HG03442 (cell line): ENCODE data around the gene VILL.

Source experiments
- ATAC-seq: cut with Tn5 transposase; IDR thresholded peaks from one replicate; pipeline ENCODE4 v1.9.1; 2021; ENCODE audit warnings: mild to moderate bottlenecking, moderate library complexity; ENCODE audit not compliant: unreplicated experiment

VILL gene

DNA sequence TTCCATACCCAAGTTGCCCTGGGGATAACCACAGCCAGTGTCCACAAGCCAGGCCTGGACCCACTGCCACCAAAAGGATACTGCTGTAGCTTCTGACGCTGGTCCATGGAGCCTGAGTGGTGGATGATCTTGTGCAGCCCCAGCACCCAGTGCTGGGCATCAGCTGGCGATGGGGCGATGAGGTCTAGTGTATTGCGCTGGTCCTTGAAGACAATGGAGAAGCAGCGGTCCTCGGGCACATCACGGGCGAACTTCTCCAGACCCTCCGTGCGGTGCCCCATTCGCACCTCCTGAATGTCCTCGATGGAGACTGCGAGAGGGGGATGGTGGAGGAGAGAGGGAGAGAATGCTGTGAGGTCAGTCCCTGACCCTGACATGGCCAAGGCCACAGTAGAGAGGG is 25.8 kb downstream of the VILL start:
- ATAC-seq: no peak

GRCh38 chr3:38016847-38017444 is 26.4 kb downstream of the VILL start:
- ATAC-seq: no peak

DNA sequence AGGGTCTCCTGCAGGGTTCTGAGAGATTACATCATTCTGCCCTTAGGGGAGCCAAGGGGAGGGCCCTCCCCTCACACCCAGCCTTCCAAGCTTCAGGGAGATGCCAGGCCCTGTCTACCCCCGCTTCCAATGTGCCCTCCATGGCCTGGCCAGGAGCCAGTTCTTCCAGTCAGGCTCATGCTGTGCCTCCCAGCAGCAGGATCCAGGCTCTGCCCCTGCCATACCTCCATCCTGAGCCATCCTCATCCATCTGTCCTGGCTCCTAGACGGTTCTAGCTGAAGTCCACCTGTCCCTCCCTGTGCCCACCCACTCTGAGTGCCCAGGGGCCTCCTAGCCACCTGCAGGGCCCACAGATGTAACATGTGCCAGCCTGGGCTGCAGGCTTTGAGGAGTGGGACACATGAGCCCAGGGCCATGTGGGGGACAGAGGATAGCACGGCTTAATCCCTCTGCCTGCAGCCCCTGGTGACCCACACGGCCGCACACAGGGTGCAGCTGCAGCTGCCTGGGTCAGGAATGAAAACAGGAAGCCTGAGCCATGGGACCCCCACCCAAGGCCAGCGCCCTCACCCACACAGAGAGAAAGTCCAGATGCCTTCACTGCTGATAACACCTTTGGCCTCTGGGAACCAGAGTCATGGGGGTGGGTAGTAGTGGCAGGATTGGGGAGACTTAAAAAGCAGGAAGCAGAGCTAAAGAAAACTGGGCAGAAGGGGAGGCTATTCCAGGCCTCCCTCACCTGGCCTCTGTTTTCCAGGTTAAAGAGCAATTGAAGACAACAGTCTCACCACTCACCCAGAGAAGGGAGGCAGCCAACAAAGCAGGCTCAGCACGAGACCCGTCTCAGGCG is 27.1 kb downstream of the VILL start:
- no peak for ATAC-seq

- no peak for ATAC-seq
These were observed 28.0 kb downstream of the VILL start for GRCh38 chr3:38018296-38019266.

- ATAC-seq: no peak
These were observed 29.2 kb downstream of the VILL start for GRCh38 chr3:38019658-38020341.

GRCh38 chr3:38020342-38020726 is 29.7 kb downstream of the VILL start:
- ATAC-seq: no peak

- no peak for ATAC-seq
These were observed 30.6 kb downstream of the VILL start for GRCh38 chr3:38021196-38021595.

GRCh38 chr3:38022301-38022700 is 31.7 kb downstream of the VILL start:
- ATAC-seq: no peak

GRCh38 chr3:38022896-38023709 is 32.5 kb downstream of the VILL start:
- no peak for ATAC-seq

GRCh38 chr3:38026856-38027255 is 36.3 kb downstream of the VILL start:
- ATAC-seq: no peak

DNA sequence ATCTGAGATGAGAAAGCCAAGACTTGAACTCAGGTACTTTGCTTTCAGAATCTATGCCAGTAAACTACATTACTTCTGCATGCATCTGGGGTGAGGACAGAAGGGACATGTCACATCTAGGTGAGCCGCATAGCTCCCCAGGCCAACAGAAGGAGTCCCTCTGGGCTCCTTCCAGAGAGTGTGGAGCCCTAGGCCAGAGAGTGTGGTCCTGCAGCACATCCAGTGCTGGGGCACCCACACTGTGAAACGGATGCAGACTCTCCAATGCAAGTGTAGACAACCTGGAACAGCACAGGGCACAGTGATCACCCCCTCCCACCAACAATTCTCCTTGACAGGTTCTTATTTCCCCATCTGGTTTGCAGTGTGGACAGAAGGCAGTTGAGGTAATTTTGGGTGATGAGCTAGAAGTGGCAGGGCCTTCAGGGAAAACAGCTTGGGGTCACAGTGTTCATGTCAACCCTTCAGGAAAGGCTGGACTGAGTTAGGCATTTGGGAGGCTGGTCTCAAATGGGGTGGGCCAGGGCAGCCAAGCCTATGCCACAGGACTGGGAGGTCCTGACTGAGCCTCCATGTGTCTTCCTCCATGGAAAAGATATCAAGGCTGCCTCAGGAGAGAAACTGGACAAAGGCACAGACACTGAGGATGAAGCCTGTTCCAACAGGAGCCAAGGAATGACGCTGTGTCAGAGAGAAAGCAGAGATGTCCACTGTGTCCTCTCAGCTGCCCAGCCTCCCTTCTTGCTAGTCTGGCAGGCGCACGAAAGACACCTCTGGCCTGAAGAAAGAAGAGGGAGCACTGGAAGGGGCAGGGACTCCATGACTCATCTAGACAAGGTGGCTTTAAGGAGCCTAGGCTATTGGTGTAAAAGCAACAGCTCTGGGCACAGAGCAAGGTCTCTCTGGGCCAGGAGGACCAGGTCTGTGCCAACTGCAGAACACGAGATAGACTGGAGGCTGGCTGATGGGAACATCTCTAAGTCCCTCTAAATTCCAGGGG is 37.2 kb downstream of the VILL start:
- no peak for ATAC-seq

DNA sequence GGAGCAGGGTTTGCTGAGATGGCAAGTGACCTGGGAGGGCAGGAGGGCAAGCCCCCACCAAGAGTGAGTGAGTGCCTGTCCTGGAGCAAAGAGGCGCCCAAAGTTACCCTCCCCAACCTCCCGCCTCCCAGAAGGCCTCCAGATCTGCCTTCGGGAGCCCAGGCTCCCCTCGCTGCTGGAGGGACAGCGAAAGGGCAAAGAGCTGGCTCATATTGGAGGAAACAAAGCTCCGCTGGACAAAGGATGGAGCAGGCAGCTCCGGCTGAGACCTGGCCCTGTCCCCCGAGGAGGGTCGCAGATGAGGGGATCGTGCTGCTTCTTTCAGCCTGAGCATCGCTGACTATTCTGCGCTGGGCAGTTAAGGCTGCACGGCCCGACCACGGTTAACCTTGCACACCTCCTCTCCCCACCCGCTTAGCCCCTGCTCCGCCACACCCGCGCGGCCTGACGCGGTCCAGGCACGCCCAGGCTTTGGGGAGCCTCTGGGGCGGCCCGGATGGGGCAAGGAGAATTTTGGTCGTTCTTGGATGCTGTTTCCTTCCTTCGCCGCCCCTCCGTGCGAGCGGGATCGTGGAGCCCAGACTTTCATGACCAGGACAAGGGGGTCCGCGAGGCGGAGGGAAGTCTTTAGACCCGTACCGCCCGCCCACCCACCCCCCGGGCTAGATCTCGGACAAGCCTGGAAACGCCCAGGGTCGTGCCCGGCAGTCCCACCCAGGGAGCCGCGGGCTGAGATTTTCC is 38.2 kb downstream of the VILL start:
- ATAC-seq: no peak

- ATAC-seq: no peak
These were observed 39.0 kb downstream of the VILL start, which contains the start of gene PLCD1 for GRCh38 chr3:38029400-38030125. TSS of gene PLCD1 (minus strand) at chr3:38029642. CDS start at chr3:38029539, 103 bp downstream.

DNA sequence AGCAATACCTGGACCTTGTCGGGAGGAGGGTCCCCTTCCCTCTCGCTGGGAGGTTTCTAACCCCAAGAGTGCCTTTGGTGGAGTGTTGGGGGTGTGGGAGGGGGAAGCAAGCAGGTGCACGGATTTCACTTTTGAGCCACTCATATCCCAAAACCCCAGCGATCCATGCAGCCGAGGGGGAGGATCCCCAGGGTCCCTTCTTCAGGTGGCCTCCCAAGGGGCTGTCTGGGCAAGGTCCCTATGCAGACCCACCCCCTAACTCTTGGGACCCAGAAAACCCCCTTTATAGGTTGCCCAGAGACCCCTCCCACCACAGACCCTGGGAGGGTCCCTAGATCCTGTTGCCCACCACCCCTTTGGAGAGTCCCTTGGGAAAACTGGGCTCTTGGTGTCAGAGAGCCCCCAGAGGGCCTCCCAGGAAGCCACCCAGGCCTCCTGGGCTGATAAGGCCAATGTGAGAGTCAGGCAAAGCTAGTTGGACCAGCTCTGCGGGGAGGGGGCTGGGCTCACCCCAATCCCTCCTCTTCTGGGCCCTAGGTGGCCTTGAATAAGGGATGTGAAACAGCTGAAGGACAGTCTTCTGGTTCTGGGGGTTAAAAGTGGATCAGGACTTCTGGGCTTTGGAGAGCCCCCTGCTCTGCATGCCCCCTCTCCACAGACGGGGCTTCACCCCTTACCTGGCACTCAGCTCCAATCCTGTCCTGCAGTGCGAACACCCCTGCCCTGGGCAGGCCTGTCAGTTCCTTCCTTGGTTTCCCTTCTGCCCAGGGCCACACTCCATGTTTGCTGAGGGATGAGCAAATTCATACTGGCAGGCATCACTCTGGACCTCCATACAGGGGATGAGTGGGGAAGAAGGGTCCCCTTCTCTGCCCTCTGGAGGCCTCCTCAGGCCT is 39.8 kb downstream of the VILL start:
- no peak for ATAC-seq

- ATAC-seq: no peak
These were observed 40.7 kb downstream of the VILL start for GRCh38 chr3:38031022-38031994.
